Tibial nerve (tissue), 4 donors: ENCODE measurements around the gene PACSIN2.

ENCODE experiments used
- EP300 ChIP-seq, 2 donors: sonication (generic); formaldehyde crosslinking; IDR thresholded peaks; one replicate each; pipeline ENCODE4 v1.6.1; 2017; ENCODE audit warnings: antibody characterized with exemption in 2 of 2, mild to moderate bottlenecking in 1 of 2
- POLR2A ChIP-seq, 2 donors: fragments of 450-650 bp; IDR thresholded peaks; one replicate each; pipeline ENCODE4 v1.6.1; 2017; ENCODE audit warnings: antibody characterized with exemption in 2 of 2, mild to moderate bottlenecking in 2 of 2, moderate library complexity in 2 of 2
- TF ChIP-seq, protein P1 (sequence below), 5 experiments: fragments of 200-600 bp in 3 of 5; fragments of 450-650 bp in 2 of 5; sonication (generic) in 3 of 5; IDR thresholded peaks; one replicate each; pipeline ENCODE4 v1.5.1; 2016 to 2019; ENCODE audit warnings: antibody characterized with exemption in 5 of 5, mild to moderate bottlenecking in 3 of 5, moderate library complexity in 2 of 5

DNA sequence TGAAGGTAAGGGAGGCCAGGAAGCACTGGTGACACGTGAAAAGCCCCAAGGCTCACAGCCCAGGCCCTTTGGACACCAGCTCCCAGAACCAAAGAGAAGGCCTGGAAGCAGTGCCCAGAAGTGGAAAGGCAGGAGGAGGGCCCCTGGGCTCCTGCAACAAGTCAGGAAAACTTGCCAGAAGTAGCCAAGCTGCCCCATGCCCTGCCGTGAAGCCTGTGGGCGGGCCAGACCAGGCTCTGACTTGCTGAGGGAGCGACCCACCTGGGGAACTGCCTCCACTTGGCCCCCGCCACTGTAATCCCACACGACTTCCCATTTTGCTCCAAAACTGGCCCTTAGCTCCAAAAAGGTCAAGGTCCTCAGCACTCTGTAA, 106.6 kb downstream of the PACSIN2 start:
- TF ChIP-seq, protein P1, sequence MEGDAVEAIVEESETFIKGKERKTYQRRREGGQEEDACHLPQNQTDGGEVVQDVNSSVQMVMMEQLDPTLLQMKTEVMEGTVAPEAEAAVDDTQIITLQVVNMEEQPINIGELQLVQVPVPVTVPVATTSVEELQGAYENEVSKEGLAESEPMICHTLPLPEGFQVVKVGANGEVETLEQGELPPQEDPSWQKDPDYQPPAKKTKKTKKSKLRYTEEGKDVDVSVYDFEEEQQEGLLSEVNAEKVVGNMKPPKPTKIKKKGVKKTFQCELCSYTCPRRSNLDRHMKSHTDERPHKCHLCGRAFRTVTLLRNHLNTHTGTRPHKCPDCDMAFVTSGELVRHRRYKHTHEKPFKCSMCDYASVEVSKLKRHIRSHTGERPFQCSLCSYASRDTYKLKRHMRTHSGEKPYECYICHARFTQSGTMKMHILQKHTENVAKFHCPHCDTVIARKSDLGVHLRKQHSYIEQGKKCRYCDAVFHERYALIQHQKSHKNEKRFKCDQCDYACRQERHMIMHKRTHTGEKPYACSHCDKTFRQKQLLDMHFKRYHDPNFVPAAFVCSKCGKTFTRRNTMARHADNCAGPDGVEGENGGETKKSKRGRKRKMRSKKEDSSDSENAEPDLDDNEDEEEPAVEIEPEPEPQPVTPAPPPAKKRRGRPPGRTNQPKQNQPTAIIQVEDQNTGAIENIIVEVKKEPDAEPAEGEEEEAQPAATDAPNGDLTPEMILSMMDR (IDR thresholded peaks at IDR 0.05), result no peak
- TF ChIP-seq POLR2A (IDR thresholded peaks at IDR 0.05) (no peak), EP300 (IDR thresholded peaks at IDR 0.05) (no peak)
